Mammary epithelial cell (primary cell): ENCODE data around the gene BRD8.

Experiments
- EZH2 ChIP-seq: IDR thresholded peaks from 2 replicates; pipeline ENCODE4 v1.6.1; 2012; ENCODE audit warnings: low read length, inconsistent platforms, borderline replicate concordance
- TF ChIP-seq, protein P1 (sequence below), 2 donors: IDR thresholded peaks in 1 of 2; conservative IDR thresholded peaks in 1 of 2; 2 replicates each; pipeline ENCODE4 v1.5.1; 2011 to 2012; ENCODE audit warnings: inconsistent platforms in 2 of 2, low read length in 2 of 2, mild to moderate bottlenecking in 2 of 2, control low read depth in 1 of 2, low read depth in 1 of 2; ENCODE audit not compliant: insufficient read depth in 1 of 2; ENCODE audit errors: extremely low read depth in 1 of 2

GRCh38 chr5:138091685-138092084, 86.7 kb downstream of the BRD8 start:
- TF ChIP-seq, protein P1, sequence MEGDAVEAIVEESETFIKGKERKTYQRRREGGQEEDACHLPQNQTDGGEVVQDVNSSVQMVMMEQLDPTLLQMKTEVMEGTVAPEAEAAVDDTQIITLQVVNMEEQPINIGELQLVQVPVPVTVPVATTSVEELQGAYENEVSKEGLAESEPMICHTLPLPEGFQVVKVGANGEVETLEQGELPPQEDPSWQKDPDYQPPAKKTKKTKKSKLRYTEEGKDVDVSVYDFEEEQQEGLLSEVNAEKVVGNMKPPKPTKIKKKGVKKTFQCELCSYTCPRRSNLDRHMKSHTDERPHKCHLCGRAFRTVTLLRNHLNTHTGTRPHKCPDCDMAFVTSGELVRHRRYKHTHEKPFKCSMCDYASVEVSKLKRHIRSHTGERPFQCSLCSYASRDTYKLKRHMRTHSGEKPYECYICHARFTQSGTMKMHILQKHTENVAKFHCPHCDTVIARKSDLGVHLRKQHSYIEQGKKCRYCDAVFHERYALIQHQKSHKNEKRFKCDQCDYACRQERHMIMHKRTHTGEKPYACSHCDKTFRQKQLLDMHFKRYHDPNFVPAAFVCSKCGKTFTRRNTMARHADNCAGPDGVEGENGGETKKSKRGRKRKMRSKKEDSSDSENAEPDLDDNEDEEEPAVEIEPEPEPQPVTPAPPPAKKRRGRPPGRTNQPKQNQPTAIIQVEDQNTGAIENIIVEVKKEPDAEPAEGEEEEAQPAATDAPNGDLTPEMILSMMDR (conservative IDR thresholded peaks at IDR 0.05 in 1 of 2, IDR thresholded peaks at IDR 0.05 in 1 of 2; ENCODE audit: extremely low read depth in 1 of 2, insufficient read depth in 1 of 2, low read depth in 1 of 2, low read length in 2 of 2): no peak
- TF ChIP-seq EZH2: no peak
